BJ (cell line): Measurements from ENCODE around the gene SWAP70. TPM values are rescaled to one million over a fixed set of nuclear protein-coding genes. Genes with fewer than 3 reads are reported as not detected.

Experiments
- CTCF ChIA-PET: fragments of 350-600 bp; formaldehyde crosslinking; extraction: SDS; loops from one replicate; lab custom pipeline; 2021; ENCODE audit warnings: antibody characterized with exemption, inconsistent platforms; lab: Yijun Ruan, JAX
- POLR2A ChIA-PET: fragments of 300-600 bp; sonication (Branson Sonifier 250); formaldehyde crosslinking; extraction: SDS; loops from one replicate; lab custom pipeline; 2021; ENCODE audit warnings: antibody characterized with exemption; lab: Charles Lee
- DNase-seq: peaks from one replicate; pipeline ENCODE4 v3.0.0-alpha.2; 2011; ENCODE audit warnings: low read depth
- H3K27me3 ChIP-seq: 2 replicates; pipeline ENCODE4 v1.6.0; 2011; ENCODE audit warnings: low read length; ENCODE audit not compliant: control insufficient read depth, insufficient read depth
- H3K36me3 ChIP-seq: 2 replicates; pipeline ENCODE4 v1.5.1; 2011; ENCODE audit warnings: low read length; ENCODE audit not compliant: control insufficient read depth, insufficient read depth
- H3K4me3 ChIP-seq: 2 replicates; pipeline ENCODE4 v1.5.1; 2011; ENCODE audit warnings: low read depth, mild to moderate bottlenecking, control low read depth, low read length
- polyA plus RNA-seq: library from polyadenylated mRNA; depleted of rRNA; stranded (reverse); fragments of >200 nt; gene quantifications from 2 replicates; pipeline ENCODE4 v1.2.3, GENCODE V29; 2011
- TF ChIP-seq, protein P1 (sequence below): IDR thresholded peaks from 2 replicates; pipeline ENCODE4 v1.5.1; 2011; ENCODE audit warnings: low read depth, mild to moderate bottlenecking, control low read depth, inconsistent platforms, low read length, moderate library complexity; ENCODE audit not compliant: insufficient read depth

The SWAP70 gene
- polyA plus RNA-seq, 1 experiment: 16.6 TPM

DNA sequence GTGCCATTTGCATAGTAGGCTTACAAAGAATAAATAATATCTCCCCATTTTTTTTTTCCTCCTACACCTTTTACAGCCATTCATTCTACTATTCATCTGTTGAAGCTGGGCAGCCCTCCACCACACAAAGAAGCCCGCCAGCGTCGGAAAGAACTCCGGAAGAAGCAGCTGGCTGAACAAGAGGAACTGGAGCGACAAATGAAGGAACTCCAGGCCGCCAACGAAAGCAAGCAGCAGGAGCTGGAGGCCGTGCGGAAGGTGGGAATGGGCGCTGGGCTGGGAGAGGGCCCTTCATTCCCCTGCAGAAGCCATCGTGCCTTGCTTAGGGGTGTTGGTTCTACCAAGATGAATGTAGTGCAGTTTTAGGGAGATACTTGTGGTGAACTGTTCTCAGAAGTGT, 68.6 kb downstream of the SWAP70 start:
- ChIA-PET POLR2A (no interaction called here), CTCF (interaction anchor here (0.6 kb wide), 1 partner anchor 141 kb away, joined by 3 read pairs; no protein-coding TSS in a partner anchor)
- Histone ChIP-seq H3K27me3 (no peaks in the 10 kb centered on the region), H3K4me3 (no peak overlapping the region), H3K36me3 (peaks cover 6% of the 10 kb centered on the region)
- DNase-seq: no peak
- TF ChIP-seq, protein P1, sequence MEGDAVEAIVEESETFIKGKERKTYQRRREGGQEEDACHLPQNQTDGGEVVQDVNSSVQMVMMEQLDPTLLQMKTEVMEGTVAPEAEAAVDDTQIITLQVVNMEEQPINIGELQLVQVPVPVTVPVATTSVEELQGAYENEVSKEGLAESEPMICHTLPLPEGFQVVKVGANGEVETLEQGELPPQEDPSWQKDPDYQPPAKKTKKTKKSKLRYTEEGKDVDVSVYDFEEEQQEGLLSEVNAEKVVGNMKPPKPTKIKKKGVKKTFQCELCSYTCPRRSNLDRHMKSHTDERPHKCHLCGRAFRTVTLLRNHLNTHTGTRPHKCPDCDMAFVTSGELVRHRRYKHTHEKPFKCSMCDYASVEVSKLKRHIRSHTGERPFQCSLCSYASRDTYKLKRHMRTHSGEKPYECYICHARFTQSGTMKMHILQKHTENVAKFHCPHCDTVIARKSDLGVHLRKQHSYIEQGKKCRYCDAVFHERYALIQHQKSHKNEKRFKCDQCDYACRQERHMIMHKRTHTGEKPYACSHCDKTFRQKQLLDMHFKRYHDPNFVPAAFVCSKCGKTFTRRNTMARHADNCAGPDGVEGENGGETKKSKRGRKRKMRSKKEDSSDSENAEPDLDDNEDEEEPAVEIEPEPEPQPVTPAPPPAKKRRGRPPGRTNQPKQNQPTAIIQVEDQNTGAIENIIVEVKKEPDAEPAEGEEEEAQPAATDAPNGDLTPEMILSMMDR: no peak

DNA sequence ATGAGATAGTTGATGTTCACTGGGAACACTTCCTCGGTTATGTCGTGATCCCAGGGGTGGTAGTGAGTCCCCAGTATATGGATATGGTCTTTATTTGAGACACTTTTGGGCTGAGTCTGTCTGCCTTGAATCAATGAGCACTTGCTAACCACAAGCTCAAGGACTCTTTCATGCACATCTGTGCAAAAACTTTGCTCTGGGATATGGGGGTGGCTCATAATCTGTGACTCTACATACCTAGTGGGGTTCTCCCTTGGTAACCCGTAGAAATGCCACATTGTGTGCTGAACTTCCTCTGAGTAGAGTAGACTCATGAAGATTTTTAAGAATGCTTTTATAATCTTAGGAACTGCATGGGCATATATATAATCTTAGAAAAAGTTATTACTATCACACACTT, 69.3 kb downstream of the SWAP70 start:
- H3K36me3 ChIP-seq: peaks cover 8% of the 10 kb centered on the region
- no peak overlapping the region for H3K4me3 ChIP-seq
- ChIA-PET POLR2A (no interaction called here), CTCF (interaction anchor here (0.7 kb wide), 1 partner anchor 12 kb away, joined by 3 read pairs; no protein-coding TSS in a partner anchor)
- H3K27me3 ChIP-seq: no peaks in the 10 kb centered on the region
- DNase-seq: no peak
- TF ChIP-seq, protein P1: no peak

DNA sequence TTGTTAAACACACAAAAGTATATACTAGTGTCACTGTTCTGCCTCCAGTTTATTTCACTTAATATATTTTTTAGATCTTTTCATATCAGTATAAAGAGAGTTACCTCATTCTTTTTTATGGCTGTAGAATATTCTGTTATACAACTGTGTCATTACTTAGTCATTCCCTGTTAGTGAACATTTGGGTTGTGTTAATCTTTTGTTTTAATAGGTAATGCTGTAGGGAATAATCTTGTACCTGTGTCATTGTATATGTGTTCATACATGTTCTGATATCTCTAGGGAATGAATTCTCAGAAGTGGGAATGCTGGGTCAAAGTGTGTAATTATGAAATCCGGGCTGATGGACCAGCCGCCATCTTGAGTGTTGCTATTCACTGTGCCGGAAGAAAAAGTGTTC, 71.4 kb downstream of the SWAP70 start:
- ChIA-PET CTCF (interaction anchor here (0.6 to 1.1 kb wide), 2 partner anchors 9 to 200 kb away, joined by 3 read pairs; no protein-coding TSS in a partner anchor), POLR2A (no interaction called here)
- no peaks in the 10 kb centered on the region for H3K27me3 ChIP-seq

DNA sequence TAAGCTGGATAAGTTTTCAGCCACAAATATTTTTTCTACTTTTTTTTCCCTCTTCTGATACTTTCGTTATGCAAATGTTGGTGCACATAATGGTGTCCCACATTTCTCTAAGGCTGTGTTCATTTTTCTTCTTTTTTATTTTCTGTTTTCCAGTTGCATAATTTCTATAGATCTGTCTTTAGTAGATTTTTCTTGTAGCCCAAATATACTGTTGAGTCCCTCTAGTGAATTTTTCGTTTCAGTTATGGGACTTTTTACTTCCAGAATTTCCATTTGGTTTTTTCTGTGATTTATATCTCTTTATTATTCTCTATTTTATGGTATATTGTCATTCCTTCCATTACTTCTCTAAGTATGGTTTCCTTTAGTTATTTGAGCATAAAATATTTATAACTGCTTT, 72.0 kb downstream of the SWAP70 start:
- no peak overlapping the region for H3K4me3 ChIP-seq
- DNase-seq: no peak
- no peaks in the 10 kb centered on the region for H3K27me3 ChIP-seq
- H3K36me3 ChIP-seq: peaks cover 17% of the 10 kb centered on the region
- POLR2A ChIA-PET: no interaction called here
- TF ChIP-seq, protein P1: no peak
- CTCF ChIA-PET: no interaction called here

More for the DNA sequence above, 71.4 kb downstream of the SWAP70 start:
- no peak overlapping the region for H3K4me3 ChIP-seq
- no peak for DNase-seq
- peaks cover 18% of the 10 kb centered on the region for H3K36me3 ChIP-seq
- TF ChIP-seq, protein P1: no peak

DNA sequence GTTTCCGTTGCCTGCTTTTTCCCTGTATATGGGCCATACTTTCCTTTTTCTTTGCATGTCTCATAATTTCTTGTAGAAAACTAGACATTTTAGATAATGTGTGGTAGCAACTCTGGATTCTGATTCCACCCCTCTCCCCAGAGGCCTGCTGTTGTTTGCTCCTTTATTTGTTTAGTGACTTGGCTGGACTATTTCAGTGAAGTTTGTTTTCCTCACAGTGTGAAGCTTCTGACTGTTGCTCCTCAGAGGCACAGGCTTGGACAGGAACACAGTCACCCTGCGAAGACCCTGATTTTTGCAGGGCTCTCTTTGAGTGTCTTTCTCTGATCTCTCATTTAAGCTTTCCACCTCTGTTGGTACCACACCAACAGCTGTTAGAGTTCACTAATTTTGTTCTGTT, 72.5 kb downstream of the SWAP70 start:
- CTCF ChIA-PET: interaction anchor here (2.3 kb wide), 1 partner anchor 12 kb away, joined by 7 read pairs; no protein-coding TSS in a partner anchor
- H3K27me3 ChIP-seq: no peaks in the 10 kb centered on the region

More for the DNA sequence above, 72.5 kb downstream of the SWAP70 start:
- POLR2A ChIA-PET: no interaction called here
- TF ChIP-seq, protein P1: no peak
- no peak for DNase-seq
- peaks cover 17% of the 10 kb centered on the region for H3K36me3 ChIP-seq
- H3K4me3 ChIP-seq: no peak overlapping the region
